ENCODE measurements around the gene CTPS1. TPM values are rescaled to one million over a fixed set of nuclear protein-coding genes. Genes with fewer than 3 reads are reported as not detected.

CTPS1 gene
- total RNA-seq, 1 donor from 2014 or later, result 91.4 TPM

DNA sequence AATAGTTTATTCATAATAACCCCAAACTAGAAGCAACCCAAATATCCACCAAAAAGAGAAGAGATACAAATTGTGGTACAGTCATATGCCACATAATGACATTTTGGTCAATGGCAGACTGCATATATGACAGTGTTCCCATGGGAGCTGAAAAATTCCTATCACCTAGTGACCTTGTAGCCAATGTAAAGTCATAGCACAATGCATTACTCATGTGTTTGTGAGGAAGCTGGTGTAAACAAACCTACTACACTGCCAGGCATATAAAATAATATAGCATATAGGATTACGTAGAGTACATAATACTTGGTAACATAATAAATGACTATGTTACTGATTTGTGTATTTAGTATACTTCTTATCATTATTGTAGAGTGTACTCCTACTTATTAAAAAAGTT lies 71.5 kb downstream of the CTPS1 start:
- no peaks in the 10 kb centered on the region for H3K9me3 Mint-ChIP-seq (ENCODE audit: unreplicated experiment)
- H3K36me3 Mint-ChIP-seq (ENCODE audit: low read depth, unreplicated experiment), result peaks cover 26% of the 10 kb centered on the region
- Histone ChIP-seq H3K27me3 (ENCODE audit: insufficient read depth, low read length) (no peaks in the 10 kb centered on the region), H3K4me2 (ENCODE audit: low read length) (no peak overlapping the region), H3K27ac (ENCODE audit: low read depth, low read length) (no peak overlapping the region), H3K4me1 (ENCODE audit: insufficient read depth, low read length) (no peaks in the 10 kb centered on the region), H3K4me3 (ENCODE audit: insufficient read depth, low read depth, low read length) (no peak overlapping the region), H3K79me2 (ENCODE audit: insufficient read depth, low read length) (no peaks in the 10 kb centered on the region), H2AFZ (ENCODE audit: low read depth, low read length) (no peak overlapping the region), H3K9ac (ENCODE audit: low read length) (no peak overlapping the region), H3K36me3 (ENCODE audit: insufficient read depth, low read length) (peaks cover 10% of the 10 kb centered on the region), H4K20me1 (ENCODE audit: insufficient read depth, low read length) (no peaks in the 10 kb centered on the region), H3K9me3 (ENCODE audit: insufficient read depth, low read depth, low read length) (no peaks in the 10 kb centered on the region)
- H3K4me1 Mint-ChIP-seq (ENCODE audit: low read depth, unreplicated experiment), result peaks cover 1% of the 10 kb centered on the region
- no peak for FAIRE-seq
- H3K27me3 Mint-ChIP-seq (ENCODE audit: low read depth, unreplicated experiment), result no peaks in the 10 kb centered on the region
- H3K4me3 Mint-ChIP-seq (ENCODE audit: unreplicated experiment), result no peak overlapping the region
- no peak overlapping the region for H3K27ac Mint-ChIP-seq (ENCODE audit: unreplicated experiment)
- TF ChIP-seq, protein P1, sequence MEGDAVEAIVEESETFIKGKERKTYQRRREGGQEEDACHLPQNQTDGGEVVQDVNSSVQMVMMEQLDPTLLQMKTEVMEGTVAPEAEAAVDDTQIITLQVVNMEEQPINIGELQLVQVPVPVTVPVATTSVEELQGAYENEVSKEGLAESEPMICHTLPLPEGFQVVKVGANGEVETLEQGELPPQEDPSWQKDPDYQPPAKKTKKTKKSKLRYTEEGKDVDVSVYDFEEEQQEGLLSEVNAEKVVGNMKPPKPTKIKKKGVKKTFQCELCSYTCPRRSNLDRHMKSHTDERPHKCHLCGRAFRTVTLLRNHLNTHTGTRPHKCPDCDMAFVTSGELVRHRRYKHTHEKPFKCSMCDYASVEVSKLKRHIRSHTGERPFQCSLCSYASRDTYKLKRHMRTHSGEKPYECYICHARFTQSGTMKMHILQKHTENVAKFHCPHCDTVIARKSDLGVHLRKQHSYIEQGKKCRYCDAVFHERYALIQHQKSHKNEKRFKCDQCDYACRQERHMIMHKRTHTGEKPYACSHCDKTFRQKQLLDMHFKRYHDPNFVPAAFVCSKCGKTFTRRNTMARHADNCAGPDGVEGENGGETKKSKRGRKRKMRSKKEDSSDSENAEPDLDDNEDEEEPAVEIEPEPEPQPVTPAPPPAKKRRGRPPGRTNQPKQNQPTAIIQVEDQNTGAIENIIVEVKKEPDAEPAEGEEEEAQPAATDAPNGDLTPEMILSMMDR (IDR thresholded peaks at IDR 0.05; ENCODE audit: insufficient read depth, low read depth, low read length), result no peak
- no peak for TF ChIP-seq EZH2 (IDR thresholded peaks at IDR 0.05; ENCODE audit: insufficient read depth, low read length)
- DNase-seq (ENCODE audit: low read depth), result no peak

GRCh38 chr1:41053316-41053715 lies 73.8 kb downstream of the CTPS1 start:
- FAIRE-seq (no peak), DNase-seq (ENCODE audit: low read depth) (no peak)
- H2AFZ ChIP-seq (ENCODE audit: low read depth, low read length), result no peak overlapping the region
- no peaks in the 10 kb centered on the region for H3K9me3 Mint-ChIP-seq (ENCODE audit: unreplicated experiment)
- H3K4me1 Mint-ChIP-seq (ENCODE audit: low read depth, unreplicated experiment), result no peaks in the 10 kb centered on the region
- H3K27me3 Mint-ChIP-seq (ENCODE audit: low read depth, unreplicated experiment), result no peaks in the 10 kb centered on the region
- peaks cover 19% of the 10 kb centered on the region for H3K36me3 Mint-ChIP-seq (ENCODE audit: low read depth, unreplicated experiment)
- no peak overlapping the region for H3K4me3 Mint-ChIP-seq (ENCODE audit: unreplicated experiment)
- H3K27ac Mint-ChIP-seq (ENCODE audit: unreplicated experiment), result no peak overlapping the region
- H3K27ac ChIP-seq (ENCODE audit: low read depth, low read length), result no peak overlapping the region
- no peaks in the 10 kb centered on the region for H3K79me2 ChIP-seq (ENCODE audit: insufficient read depth, low read length)
- TF ChIP-seq, protein P1 (IDR thresholded peaks at IDR 0.05; ENCODE audit: insufficient read depth, low read depth, low read length), result no peak
- TF ChIP-seq EZH2 (IDR thresholded peaks at IDR 0.05; ENCODE audit: insufficient read depth, low read length), result no peak
- no peaks in the 10 kb centered on the region for H4K20me1 ChIP-seq (ENCODE audit: insufficient read depth, low read length)
- H3K36me3 ChIP-seq (ENCODE audit: insufficient read depth, low read length), result peaks cover 5% of the 10 kb centered on the region
- no peak overlapping the region for H3K4me3 ChIP-seq (ENCODE audit: insufficient read depth, low read depth, low read length)
- no peaks in the 10 kb centered on the region for H3K4me1 ChIP-seq (ENCODE audit: insufficient read depth, low read length)
- no peak overlapping the region for H3K4me2 ChIP-seq (ENCODE audit: low read length)
- H3K27me3 ChIP-seq (ENCODE audit: insufficient read depth, low read length), result no peaks in the 10 kb centered on the region
- no peak overlapping the region for H3K9ac ChIP-seq (ENCODE audit: low read length)
- H3K9me3 ChIP-seq (ENCODE audit: insufficient read depth, low read depth, low read length), result no peaks in the 10 kb centered on the region

- FAIRE-seq (no peak), DNase-seq (ENCODE audit: low read depth) (no peak)
- H3K9ac ChIP-seq (ENCODE audit: low read length), result no peak overlapping the region
- no peak overlapping the region for H3K4me2 ChIP-seq (ENCODE audit: low read length)
- Mint-ChIP-seq H3K36me3 (ENCODE audit: low read depth, unreplicated experiment) (peaks cover 22% of the 10 kb centered on the region), H3K27me3 (ENCODE audit: low read depth, unreplicated experiment) (no peaks in the 10 kb centered on the region), H3K4me1 (ENCODE audit: low read depth, unreplicated experiment) (no peaks in the 10 kb centered on the region), H3K4me3 (ENCODE audit: unreplicated experiment) (no peak overlapping the region), H3K27ac (ENCODE audit: unreplicated experiment) (no peak overlapping the region), H3K9me3 (ENCODE audit: unreplicated experiment) (peaks cover 5% of the 10 kb centered on the region)
- H3K79me2 ChIP-seq (ENCODE audit: insufficient read depth, low read length), result no peaks in the 10 kb centered on the region
- no peak for TF ChIP-seq EZH2 (IDR thresholded peaks at IDR 0.05; ENCODE audit: insufficient read depth, low read length)
- TF ChIP-seq, protein P1 (IDR thresholded peaks at IDR 0.05; ENCODE audit: insufficient read depth, low read depth, low read length), result no peak
- no peak overlapping the region for H2AFZ ChIP-seq (ENCODE audit: low read depth, low read length)
- H3K36me3 ChIP-seq (ENCODE audit: insufficient read depth, low read length), result peaks cover 3% of the 10 kb centered on the region
- no peaks in the 10 kb centered on the region for H3K4me1 ChIP-seq (ENCODE audit: insufficient read depth, low read length)
- H3K4me3 ChIP-seq (ENCODE audit: insufficient read depth, low read depth, low read length), result no peak overlapping the region
- no peaks in the 10 kb centered on the region for H4K20me1 ChIP-seq (ENCODE audit: insufficient read depth, low read length)
- H3K27ac ChIP-seq (ENCODE audit: low read depth, low read length), result no peak overlapping the region
- H3K27me3 ChIP-seq (ENCODE audit: insufficient read depth, low read length), result no peaks in the 10 kb centered on the region
- no peaks in the 10 kb centered on the region for H3K9me3 ChIP-seq (ENCODE audit: insufficient read depth, low read depth, low read length)
Observed at GRCh38 chr1:41056907-41057306, 77.4 kb downstream of the CTPS1 start.

Other genes with a start within 250 kb of the CTPS1 start
- 0.89 and 1.5 TPM in 2 replicates for gene KCNQ4, start 195.9 kb upstream of the CTPS1 start, total RNA-seq
- 4.8 and 7.1 TPM in 2 replicates for gene CITED4, start 117.3 kb upstream of the CTPS1 start, total RNA-seq
- gene SLFNL1, start 42.0 kb downstream of the CTPS1 start, total RNA-seq, result 0.14 and 0.18 TPM in 2 replicates